ENCODE measurements around the gene DRAXIN. TPM values are rescaled to one million over a fixed set of nuclear protein-coding genes. Genes with fewer than 3 reads are reported as not detected.

The DRAXIN gene
- polyA plus RNA-seq, 1 donor from 2014 or later: 33.5 TPM

DNA sequence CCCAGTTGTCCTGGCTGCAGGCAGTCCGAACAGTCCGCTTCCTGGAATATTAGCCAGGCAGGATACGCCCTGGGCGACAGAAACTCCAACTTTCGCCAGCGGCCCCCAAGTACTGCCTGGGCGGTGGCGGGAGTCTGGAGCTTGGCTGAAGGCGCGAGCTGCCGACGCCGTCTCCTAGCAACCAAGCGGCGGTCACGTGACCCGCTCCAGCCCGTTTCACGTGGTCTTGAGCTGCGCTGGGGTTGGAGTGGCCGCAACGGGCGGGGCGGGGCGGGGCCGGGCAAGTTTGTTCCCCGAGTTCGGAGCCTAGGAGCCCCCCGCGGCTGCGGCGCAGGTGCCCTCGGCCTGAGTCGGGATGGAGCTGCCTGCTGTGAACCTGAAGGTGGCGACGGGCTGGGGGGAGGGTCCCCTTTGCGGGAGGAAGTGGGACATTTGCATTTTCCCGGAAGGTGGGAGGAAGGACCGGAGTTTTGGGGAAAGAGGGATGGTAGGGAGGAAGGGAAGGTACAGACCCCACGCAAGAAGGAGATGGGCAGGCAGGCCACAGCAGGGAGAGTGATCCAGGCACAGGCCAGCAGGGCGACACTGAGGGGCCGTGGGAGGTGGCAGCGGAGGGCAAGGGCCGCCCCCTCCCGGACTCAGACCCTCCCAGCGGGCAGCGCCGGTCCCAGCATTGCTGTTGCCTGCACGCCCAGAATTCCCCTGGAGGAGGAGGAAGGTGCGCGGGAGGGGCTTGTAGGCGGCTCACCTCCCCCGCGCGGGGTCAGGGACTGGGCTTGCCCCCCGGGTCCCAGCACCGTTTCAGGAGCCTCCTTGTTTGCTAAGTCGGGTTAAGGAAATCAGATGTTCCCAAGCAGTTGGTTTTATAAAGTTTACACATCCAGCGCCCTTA is 44.6 kb downstream of the DRAXIN start, which contains the start of gene AGTRAP:
Gene AGTRAP (plus strand): TSS at position 283 of the 892 bp plus-strand sequence. CDS start 73 bp downstream, at position 356.
- Histone ChIP-seq H3K9me3 (ENCODE audit: low read length) (no peaks in the 10 kb centered on the region), H3K9ac (ENCODE audit: low read length) (peak within 1 kb of the TSS; percentile 38), H3K4me2 (ENCODE audit: low read length) (peak within 1 kb of the TSS; percentile 74), H2AFZ (ENCODE audit: low read depth, low read length) (peak within 1 kb of the TSS; percentile 65), H3K27me3 (ENCODE audit: insufficient read depth, low read depth, low read length) (no peaks in the 10 kb centered on the region), H4K20me1 (ENCODE audit: insufficient read depth) (no peaks in the 10 kb centered on the region), H3F3A (ENCODE audit: insufficient read depth, low read length, poor library complexity, severe bottlenecking) (no peaks in the 10 kb centered on the region), H3K79me2 (replicated peaks; ENCODE audit: insufficient read depth, low read length) (no peaks in the 10 kb centered on the region), H3K36me3 (ENCODE audit: insufficient read depth, low read length) (no peaks in the 10 kb centered on the region), H3K27ac (ENCODE audit: low read length) (no peak within 1 kb of the TSS), H3K4me3 (ENCODE audit: low read length) (peak within 1 kb of the TSS; percentile 74), H3K9me2 (ENCODE audit: insufficient read depth, low read length) (no peaks in the 10 kb centered on the region)
- TF ChIP-seq MXI1 (conservative IDR thresholded peaks at IDR 0.05; ENCODE audit: poor library complexity, severe bottlenecking): peak; percentile 85
- TF ChIP-seq TAF1 (IDR thresholded peaks at IDR 0.05; ENCODE audit: low read depth): no peak

DNA sequence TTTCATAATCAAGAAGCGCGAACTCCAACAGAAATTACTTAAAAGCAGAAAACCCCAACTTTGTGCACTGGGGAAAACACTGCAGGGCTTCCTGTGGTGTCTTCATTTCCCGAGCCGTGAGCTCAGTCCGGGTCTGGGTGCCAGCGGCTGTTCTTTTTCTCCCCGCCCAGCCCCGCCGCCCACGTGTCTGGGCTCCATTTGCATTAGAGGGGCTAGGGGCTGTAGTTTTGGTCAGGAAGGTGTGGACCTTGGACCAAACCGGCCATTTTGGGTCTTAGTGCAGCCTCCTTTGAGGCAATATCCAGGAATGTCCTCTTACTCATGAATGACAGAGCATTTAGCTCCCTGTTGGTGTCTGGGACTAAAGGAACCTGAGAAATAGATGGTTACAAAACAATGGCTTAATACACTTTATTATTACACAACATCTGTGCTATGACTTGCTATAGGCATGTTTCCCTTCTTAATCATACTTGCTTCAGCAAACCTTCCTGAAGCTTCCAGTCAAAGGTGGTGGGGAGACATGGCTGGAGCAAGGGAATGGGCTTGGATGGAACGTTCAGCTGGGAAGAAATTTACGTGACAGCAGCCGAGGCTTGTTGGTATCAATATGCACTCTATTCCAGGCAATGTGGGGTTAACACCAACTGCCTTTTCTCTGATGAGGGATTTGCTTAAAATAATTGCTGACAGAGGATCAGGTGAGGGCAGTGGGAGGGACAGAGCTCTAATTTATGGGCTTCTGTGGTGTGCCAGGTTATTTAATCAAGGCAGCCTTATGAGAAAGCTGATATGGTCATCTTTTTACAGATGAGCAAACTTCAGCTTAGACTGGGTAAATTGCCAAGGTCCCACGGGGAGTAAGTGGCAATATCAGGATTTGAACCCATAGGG is 45.5 kb downstream of the DRAXIN start:
- H3K27ac ChIP-seq (ENCODE audit: low read length): no peak overlapping the region
- no peaks in the 10 kb centered on the region for H3K9me2 ChIP-seq (ENCODE audit: insufficient read depth, low read length)
- no peaks in the 10 kb centered on the region for H3K27me3 ChIP-seq (ENCODE audit: insufficient read depth, low read depth, low read length)
- TF ChIP-seq TAF1 (IDR thresholded peaks at IDR 0.05; ENCODE audit: low read depth) (no peak), EZH2 (IDR thresholded peaks at IDR 0.05; ENCODE audit: borderline replicate concordance, insufficient read depth, low read length, poor library complexity, severe bottlenecking) (no peak), RAD21 (conservative IDR thresholded peaks at IDR 0.05) (no peak), SMC3 (conservative IDR thresholded peaks at IDR 0.05; ENCODE audit: poor library complexity) (no peak), MXI1 (conservative IDR thresholded peaks at IDR 0.05; ENCODE audit: poor library complexity, severe bottlenecking) (no peak), POLR2AphosphoS5 (IDR thresholded peaks at IDR 0.05) (no peak)
- TF ChIP-seq, protein P1, sequence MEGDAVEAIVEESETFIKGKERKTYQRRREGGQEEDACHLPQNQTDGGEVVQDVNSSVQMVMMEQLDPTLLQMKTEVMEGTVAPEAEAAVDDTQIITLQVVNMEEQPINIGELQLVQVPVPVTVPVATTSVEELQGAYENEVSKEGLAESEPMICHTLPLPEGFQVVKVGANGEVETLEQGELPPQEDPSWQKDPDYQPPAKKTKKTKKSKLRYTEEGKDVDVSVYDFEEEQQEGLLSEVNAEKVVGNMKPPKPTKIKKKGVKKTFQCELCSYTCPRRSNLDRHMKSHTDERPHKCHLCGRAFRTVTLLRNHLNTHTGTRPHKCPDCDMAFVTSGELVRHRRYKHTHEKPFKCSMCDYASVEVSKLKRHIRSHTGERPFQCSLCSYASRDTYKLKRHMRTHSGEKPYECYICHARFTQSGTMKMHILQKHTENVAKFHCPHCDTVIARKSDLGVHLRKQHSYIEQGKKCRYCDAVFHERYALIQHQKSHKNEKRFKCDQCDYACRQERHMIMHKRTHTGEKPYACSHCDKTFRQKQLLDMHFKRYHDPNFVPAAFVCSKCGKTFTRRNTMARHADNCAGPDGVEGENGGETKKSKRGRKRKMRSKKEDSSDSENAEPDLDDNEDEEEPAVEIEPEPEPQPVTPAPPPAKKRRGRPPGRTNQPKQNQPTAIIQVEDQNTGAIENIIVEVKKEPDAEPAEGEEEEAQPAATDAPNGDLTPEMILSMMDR (IDR thresholded peaks at IDR 0.05; ENCODE audit: poor library complexity, severe bottlenecking): no peak
- TF ChIP-seq, protein P2, sequence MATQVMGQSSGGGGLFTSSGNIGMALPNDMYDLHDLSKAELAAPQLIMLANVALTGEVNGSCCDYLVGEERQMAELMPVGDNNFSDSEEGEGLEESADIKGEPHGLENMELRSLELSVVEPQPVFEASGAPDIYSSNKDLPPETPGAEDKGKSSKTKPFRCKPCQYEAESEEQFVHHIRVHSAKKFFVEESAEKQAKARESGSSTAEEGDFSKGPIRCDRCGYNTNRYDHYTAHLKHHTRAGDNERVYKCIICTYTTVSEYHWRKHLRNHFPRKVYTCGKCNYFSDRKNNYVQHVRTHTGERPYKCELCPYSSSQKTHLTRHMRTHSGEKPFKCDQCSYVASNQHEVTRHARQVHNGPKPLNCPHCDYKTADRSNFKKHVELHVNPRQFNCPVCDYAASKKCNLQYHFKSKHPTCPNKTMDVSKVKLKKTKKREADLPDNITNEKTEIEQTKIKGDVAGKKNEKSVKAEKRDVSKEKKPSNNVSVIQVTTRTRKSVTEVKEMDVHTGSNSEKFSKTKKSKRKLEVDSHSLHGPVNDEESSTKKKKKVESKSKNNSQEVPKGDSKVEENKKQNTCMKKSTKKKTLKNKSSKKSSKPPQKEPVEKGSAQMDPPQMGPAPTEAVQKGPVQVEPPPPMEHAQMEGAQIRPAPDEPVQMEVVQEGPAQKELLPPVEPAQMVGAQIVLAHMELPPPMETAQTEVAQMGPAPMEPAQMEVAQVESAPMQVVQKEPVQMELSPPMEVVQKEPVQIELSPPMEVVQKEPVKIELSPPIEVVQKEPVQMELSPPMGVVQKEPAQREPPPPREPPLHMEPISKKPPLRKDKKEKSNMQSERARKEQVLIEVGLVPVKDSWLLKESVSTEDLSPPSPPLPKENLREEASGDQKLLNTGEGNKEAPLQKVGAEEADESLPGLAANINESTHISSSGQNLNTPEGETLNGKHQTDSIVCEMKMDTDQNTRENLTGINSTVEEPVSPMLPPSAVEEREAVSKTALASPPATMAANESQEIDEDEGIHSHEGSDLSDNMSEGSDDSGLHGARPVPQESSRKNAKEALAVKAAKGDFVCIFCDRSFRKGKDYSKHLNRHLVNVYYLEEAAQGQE (IDR thresholded peaks at IDR 0.05; ENCODE audit: borderline replicate concordance): no peak
- no peaks in the 10 kb centered on the region for H3F3A ChIP-seq (ENCODE audit: insufficient read depth, low read length, poor library complexity, severe bottlenecking)
- H4K20me1 ChIP-seq (ENCODE audit: insufficient read depth): no peaks in the 10 kb centered on the region
- H3K4me2 ChIP-seq (ENCODE audit: low read length): peak overlapping the region; percentile 74
- H2AFZ ChIP-seq (ENCODE audit: low read depth, low read length): no peak overlapping the region
- no peaks in the 10 kb centered on the region for H3K79me2 ChIP-seq (replicated peaks; ENCODE audit: insufficient read depth, low read length)
- H3K4me3 ChIP-seq (ENCODE audit: low read length): peak overlapping the region; percentile 74
- H3K9me3 ChIP-seq (ENCODE audit: low read length): no peaks in the 10 kb centered on the region
- no peaks in the 10 kb centered on the region for H3K36me3 ChIP-seq (ENCODE audit: insufficient read depth, low read length)
- peak overlapping the region; percentile 38 for H3K9ac ChIP-seq (ENCODE audit: low read length)

All from neural cell (in vitro differentiated cells).